ENCODE measurements around the gene DNAJB6.

DNAJB6 gene

GRCh38 chr7:157434231-157434630 is 97.4 kb downstream of the DNAJB6 start:
- peaks cover 0 to 4% of the 10 kb centered on the region in 2 donors for H3K36me3 ChIP-seq (replicated peaks in 1 of 2; ENCODE audit: control insufficient read depth in 2 of 2, insufficient read depth in 2 of 2, low read length in 2 of 2)
- H3K18ac ChIP-seq (ENCODE audit: low read length): no peak overlapping the region
- H3K14ac ChIP-seq (ENCODE audit: low read length): no peak overlapping the region
- no peak overlapping the region for H2BK15ac ChIP-seq (ENCODE audit: low read length)
- no CpG with 5 or more reads among the region's 15 CpGs for WGBS, 2 donors (ENCODE audit: extremely low coverage in 2 of 2, insufficient read length in 2 of 2, insufficient replicate concordance in 1 of 2)
- no peak for DNase-seq (ENCODE audit: low spot score)
- H3K23ac ChIP-seq (ENCODE audit: low read depth, low read length, poor library complexity): no peak overlapping the region
- no peak overlapping the region for H3K27ac ChIP-seq (replicated peaks; ENCODE audit: low read length)
- H2AK5ac ChIP-seq (ENCODE audit: low read depth, low read length): peak overlapping the region; percentile 35
- no peak overlapping the region for H2BK12ac ChIP-seq (ENCODE audit: low read length)
- peaks cover 0 to 3% (median 0%) of the 10 kb centered on the region in 3 experiments for H3K27me3 ChIP-seq (ENCODE audit: control insufficient read depth in 3 of 3, insufficient read depth in 3 of 3, low read depth in 1 of 3, low read length in 3 of 3)
- no peak overlapping the region for H4K8ac ChIP-seq (ENCODE audit: low read depth, low read length)
- H3K79me1 ChIP-seq (ENCODE audit: low read depth, low read length): peaks cover 5% of the 10 kb centered on the region
- H3K4me2 ChIP-seq (ENCODE audit: insufficient read depth, low read length, poor library complexity, severe bottlenecking): no peak overlapping the region
- H3K4me1 ChIP-seq (ENCODE audit: control insufficient read depth in 2 of 2, insufficient read depth in 1 of 2, low read depth in 1 of 2, low read length in 2 of 2): peaks cover 9 to 14% of the 10 kb centered on the region in 2 donors
- no peak overlapping the region for H3K4me3 ChIP-seq (ENCODE audit: low read length in 2 of 2)
- no peak overlapping the region for H2AFZ ChIP-seq (ENCODE audit: low read length)
- H4K91ac ChIP-seq (ENCODE audit: low read depth, low read length, poor library complexity): no peak overlapping the region
- no peak overlapping the region for H2BK120ac ChIP-seq (ENCODE audit: low read depth, low read length)
- H3K9ac ChIP-seq (ENCODE audit: low read depth, low read length, poor library complexity): no peak overlapping the region
- H3K4ac ChIP-seq (ENCODE audit: low read length): no peak overlapping the region
- no peak overlapping the region for H2BK5ac ChIP-seq (ENCODE audit: low read length)
- peaks cover 2 to 10% of the 10 kb centered on the region in 2 donors for H3K9me3 ChIP-seq (replicated peaks in 1 of 2; ENCODE audit: control insufficient read depth in 2 of 2, insufficient read depth in 1 of 2, low read depth in 1 of 2, low read length in 2 of 2)

GRCh38 chr7:157434701-157435100 is 97.9 kb downstream of the DNAJB6 start:
- Histone ChIP-seq H4K91ac (ENCODE audit: low read depth, low read length, poor library complexity) (no peak overlapping the region), H4K8ac (ENCODE audit: low read depth, low read length) (no peak overlapping the region), H3K4me3 (ENCODE audit: low read length in 2 of 2) (no peak overlapping the region), H2BK15ac (ENCODE audit: low read length) (no peak overlapping the region), H3K4me2 (ENCODE audit: insufficient read depth, low read length, poor library complexity, severe bottlenecking) (no peak overlapping the region), H3K9me3 (replicated peaks in 1 of 2; ENCODE audit: control insufficient read depth in 2 of 2, insufficient read depth in 1 of 2, low read depth in 1 of 2, low read length in 2 of 2) (peaks cover 5 to 10% of the 10 kb centered on the region in 2 donors), H3K36me3 (replicated peaks in 1 of 2; ENCODE audit: control insufficient read depth in 2 of 2, insufficient read depth in 2 of 2, low read length in 2 of 2) (peaks cover 0 to 4% of the 10 kb centered on the region in 2 donors), H3K79me1 (ENCODE audit: low read depth, low read length) (peaks cover 7% of the 10 kb centered on the region), H3K23ac (ENCODE audit: low read depth, low read length, poor library complexity) (no peak overlapping the region), H3K4ac (ENCODE audit: low read length) (no peak overlapping the region), H2BK12ac (ENCODE audit: low read length) (no peak overlapping the region), H2AK5ac (ENCODE audit: low read depth, low read length) (no peak overlapping the region), H2BK120ac (ENCODE audit: low read depth, low read length) (no peak overlapping the region), H3K18ac (ENCODE audit: low read length) (no peak overlapping the region), H2BK5ac (ENCODE audit: low read length) (no peak overlapping the region), H3K4me1 (ENCODE audit: control insufficient read depth in 2 of 2, insufficient read depth in 1 of 2, low read depth in 1 of 2, low read length in 2 of 2) (peaks cover 9 to 14% of the 10 kb centered on the region in 2 donors), H3K27ac (replicated peaks; ENCODE audit: low read length) (no peak overlapping the region), H2AFZ (ENCODE audit: low read length) (no peak overlapping the region), H3K9ac (ENCODE audit: low read depth, low read length, poor library complexity) (no peak overlapping the region), H3K27me3 (ENCODE audit: control insufficient read depth in 3 of 3, insufficient read depth in 3 of 3, low read depth in 1 of 3, low read length in 3 of 3) (peaks cover 0 to 3% (median 0%) of the 10 kb centered on the region in 3 experiments), H3K14ac (ENCODE audit: low read length) (no peak overlapping the region)
- no CpG with 5 or more reads among the region's 8 CpGs for WGBS, 2 donors (ENCODE audit: extremely low coverage in 2 of 2, insufficient read length in 2 of 2, insufficient replicate concordance in 1 of 2)
- DNase-seq (ENCODE audit: low spot score): no peak

GRCh38 chr7:157436076-157436475 is 99.3 kb downstream of the DNAJB6 start:
- Histone ChIP-seq H4K8ac (ENCODE audit: low read depth, low read length) (no peak overlapping the region), H2AFZ (ENCODE audit: low read length) (no peak overlapping the region), H3K23ac (ENCODE audit: low read depth, low read length, poor library complexity) (no peak overlapping the region), H3K4me2 (ENCODE audit: insufficient read depth, low read length, poor library complexity, severe bottlenecking) (no peak overlapping the region), H3K9ac (ENCODE audit: low read depth, low read length, poor library complexity) (no peak overlapping the region), H3K4me1 (ENCODE audit: control insufficient read depth in 2 of 2, insufficient read depth in 1 of 2, low read depth in 1 of 2, low read length in 2 of 2) (peaks cover 9 to 14% of the 10 kb centered on the region in 2 donors), H4K91ac (ENCODE audit: low read depth, low read length, poor library complexity) (no peak overlapping the region), H2BK5ac (ENCODE audit: low read length) (no peak overlapping the region), H3K79me1 (ENCODE audit: low read depth, low read length) (peaks cover 7% of the 10 kb centered on the region), H3K14ac (ENCODE audit: low read length) (no peak overlapping the region), H2BK12ac (ENCODE audit: low read length) (no peak overlapping the region), H3K4me3 (ENCODE audit: low read length in 2 of 2) (no peak overlapping the region), H3K27me3 (ENCODE audit: control insufficient read depth in 3 of 3, insufficient read depth in 3 of 3, low read depth in 1 of 3, low read length in 3 of 3) (peaks cover 0 to 3% (median 0%) of the 10 kb centered on the region in 3 experiments), H2BK15ac (ENCODE audit: low read length) (no peak overlapping the region), H2AK5ac (ENCODE audit: low read depth, low read length) (no peak overlapping the region), H2BK120ac (ENCODE audit: low read depth, low read length) (no peak overlapping the region), H3K27ac (replicated peaks; ENCODE audit: low read length) (no peak overlapping the region), H3K4ac (ENCODE audit: low read length) (no peak overlapping the region), H3K18ac (ENCODE audit: low read length) (no peak overlapping the region), H3K9me3 (replicated peaks in 1 of 2; ENCODE audit: control insufficient read depth in 2 of 2, insufficient read depth in 1 of 2, low read depth in 1 of 2, low read length in 2 of 2) (peaks cover 12 to 14% of the 10 kb centered on the region in 2 donors), H3K36me3 (replicated peaks in 1 of 2; ENCODE audit: control insufficient read depth in 2 of 2, insufficient read depth in 2 of 2, low read length in 2 of 2) (peaks cover 0 to 4% of the 10 kb centered on the region in 2 donors)
- DNase-seq (ENCODE audit: low spot score): no peak
- no CpG with 5 or more reads among the region's 11 CpGs for WGBS, 2 donors (ENCODE audit: extremely low coverage in 2 of 2, insufficient read length in 2 of 2, insufficient replicate concordance in 1 of 2)

GRCh38 chr7:157436763-157437480 is 100.1 kb downstream of the DNAJB6 start:
- H3K27ac ChIP-seq (replicated peaks; ENCODE audit: low read length): no peak overlapping the region
- H3K23ac ChIP-seq (ENCODE audit: low read depth, low read length, poor library complexity): no peak overlapping the region
- peaks cover 0 to 3% (median 0%) of the 10 kb centered on the region in 3 experiments for H3K27me3 ChIP-seq (ENCODE audit: control insufficient read depth in 3 of 3, insufficient read depth in 3 of 3, low read depth in 1 of 3, low read length in 3 of 3)
- no peak overlapping the region for H2BK15ac ChIP-seq (ENCODE audit: low read length)
- no peak overlapping the region for H2BK120ac ChIP-seq (ENCODE audit: low read depth, low read length)
- no peak overlapping the region for H2BK5ac ChIP-seq (ENCODE audit: low read length)
- no peak overlapping the region for H3K4me3 ChIP-seq (ENCODE audit: low read length in 2 of 2)
- no peak for DNase-seq (ENCODE audit: low spot score)
- H2AK5ac ChIP-seq (ENCODE audit: low read depth, low read length): no peak overlapping the region
- no peak overlapping the region for H3K4me2 ChIP-seq (ENCODE audit: insufficient read depth, low read length, poor library complexity, severe bottlenecking)
- H4K8ac ChIP-seq (ENCODE audit: low read depth, low read length): no peak overlapping the region
- H3K4me1 ChIP-seq (ENCODE audit: control insufficient read depth in 2 of 2, insufficient read depth in 1 of 2, low read depth in 1 of 2, low read length in 2 of 2): peaks cover 9 to 14% of the 10 kb centered on the region in 2 donors
- H3K9ac ChIP-seq (ENCODE audit: low read depth, low read length, poor library complexity): no peak overlapping the region
- H3K36me3 ChIP-seq (replicated peaks in 1 of 2; ENCODE audit: control insufficient read depth in 2 of 2, insufficient read depth in 2 of 2, low read length in 2 of 2): peaks cover 0 to 4% of the 10 kb centered on the region in 2 donors
- H3K18ac ChIP-seq (ENCODE audit: low read length): no peak overlapping the region
- H2BK12ac ChIP-seq (ENCODE audit: low read length): no peak overlapping the region
- no peak overlapping the region for H3K4ac ChIP-seq (ENCODE audit: low read length)
- no peak overlapping the region for H2AFZ ChIP-seq (ENCODE audit: low read length)
- no peak overlapping the region for H4K91ac ChIP-seq (ENCODE audit: low read depth, low read length, poor library complexity)
- WGBS, 2 donors (ENCODE audit: extremely low coverage in 2 of 2, insufficient read length in 2 of 2, insufficient replicate concordance in 1 of 2): no CpG with 5 or more reads among the region's 13 CpGs
- peaks cover 12 to 14% of the 10 kb centered on the region in 2 donors for H3K9me3 ChIP-seq (replicated peaks in 1 of 2; ENCODE audit: control insufficient read depth in 2 of 2, insufficient read depth in 1 of 2, low read depth in 1 of 2, low read length in 2 of 2)
- peaks cover 7% of the 10 kb centered on the region for H3K79me1 ChIP-seq (ENCODE audit: low read depth, low read length)
- no peak overlapping the region for H3K14ac ChIP-seq (ENCODE audit: low read length)

Data from neuronal stem cell (in vitro differentiated cells).